HL-60 (cell line): Measurements from ENCODE around the gene A2M.

Experiments
- DNase-seq, 2 experiments: peaks; one replicate each; pipeline ENCODE4 v3.0.0-alpha.2; 2010 to 2020; ENCODE audit warnings: low read depth in 1 of 2, low spot score in 1 of 2
- H3K27ac ChIP-seq: fragments of 250-450 bp; sonication (Bioruptor Pico); replicated peaks from 2 replicates; pipeline ENCODE4 v1.5.1; 2020; ENCODE audit warnings: mild to moderate bottlenecking, moderate library complexity
- H3K27me3 ChIP-seq: fragments of 250-450 bp; sonication (Bioruptor Pico); 2 replicates; pipeline ENCODE4 v1.5.1; 2021; ENCODE audit warnings: mild to moderate bottlenecking, moderate library complexity; ENCODE audit not compliant: insufficient read depth, poor library complexity, severe bottlenecking
- H3K4me3 ChIP-seq: replicated peaks from 2 replicates; pipeline ENCODE4 v1.5.1; 2011; ENCODE audit warnings: mild to moderate bottlenecking, control low read depth, low read length; ENCODE audit not compliant: insufficient read depth
- CTCF ChIP-seq: IDR thresholded peaks from one replicate; pipeline ENCODE4 v1.5.1; 2011; ENCODE audit warnings: low read length, control low read depth, inconsistent platforms; ENCODE audit not compliant: insufficient read depth
- GABPA ChIP-seq: IDR thresholded peaks from 2 replicates; pipeline ENCODE4 v1.6.1; 2012; ENCODE audit warnings: low read depth
- POLR2AphosphoS5 ChIP-seq: IDR thresholded peaks from 2 replicates; pipeline ENCODE4 v1.6.1; 2012; ENCODE audit warnings: low read depth
- REST ChIP-seq: IDR thresholded peaks from 2 replicates; pipeline ENCODE4 v1.6.1; 2012; ENCODE audit warnings: low read depth; ENCODE audit not compliant: insufficient replicate concordance
- SPI1 ChIP-seq: IDR thresholded peaks from 2 replicates; pipeline ENCODE4 v1.6.1; 2012; ENCODE audit warnings: low read depth, mild to moderate bottlenecking, borderline replicate concordance

The A2M gene

DNA sequence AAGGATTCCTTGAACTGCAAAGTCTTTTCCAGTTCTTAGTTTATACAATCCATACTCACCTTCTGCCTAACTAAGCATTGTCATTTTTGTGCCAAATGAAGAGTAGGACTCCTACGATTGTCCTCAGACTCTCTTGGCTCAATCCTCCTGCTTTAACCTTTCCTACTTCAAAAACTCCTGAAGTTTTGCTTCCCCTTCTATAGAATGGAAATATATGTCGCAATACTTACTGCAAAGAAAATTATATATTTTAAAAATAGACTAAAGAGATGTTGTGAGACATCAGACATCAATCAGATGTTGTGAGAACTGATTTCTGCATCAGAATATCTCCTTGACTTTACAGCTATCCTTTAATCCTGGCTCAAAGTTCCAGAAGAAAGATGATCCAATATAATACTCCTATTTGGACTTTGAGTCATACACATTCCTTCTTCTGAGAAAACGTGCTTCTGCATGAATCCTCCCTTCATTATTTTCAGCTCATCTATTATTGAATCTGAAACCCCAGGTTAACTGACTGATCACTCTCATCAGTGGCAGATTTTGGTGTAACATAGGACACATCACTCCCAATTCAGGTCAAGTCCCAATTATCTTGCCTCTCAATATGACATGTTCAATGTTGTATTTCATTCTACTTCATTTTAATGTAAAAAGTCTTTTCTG, 48.8 kb downstream of the A2M start:
- peaks cover 7% of the 10 kb centered on the region for H3K27me3 ChIP-seq
- no peak overlapping the region for H3K4me3 ChIP-seq
- TF ChIP-seq CTCF (no peak), SPI1 (no peak), REST (no peak), POLR2AphosphoS5 (no peak), GABPA (no peak)
- no peak for DNase-seq
- H3K27ac ChIP-seq = no peak overlapping the region

DNA sequence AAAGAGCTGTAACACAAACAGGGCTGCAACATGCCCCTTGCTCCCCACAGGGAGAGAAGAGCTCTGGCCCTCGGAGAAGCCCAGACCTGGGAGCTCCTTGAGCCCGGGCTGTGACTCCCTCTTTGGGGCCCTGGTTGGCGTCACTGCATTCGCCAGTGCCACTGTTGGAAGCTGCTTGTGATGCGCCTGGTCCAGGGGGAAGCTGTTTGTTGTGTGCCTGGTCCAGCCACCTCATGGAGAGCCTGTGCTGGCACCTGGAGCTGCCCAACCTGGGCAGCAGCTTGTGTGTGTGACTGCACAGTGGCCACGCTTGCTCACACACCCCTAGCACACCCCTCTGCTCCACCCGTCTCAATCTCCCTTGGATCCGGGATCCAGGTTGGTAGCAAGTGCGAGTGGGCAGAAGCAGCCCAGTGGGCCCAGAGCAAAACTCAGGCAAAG, 49.5 kb downstream of the A2M start:
- TF ChIP-seq REST (no peak), POLR2AphosphoS5 (no peak), GABPA (no peak), SPI1 (no peak), CTCF (no peak)
- Histone ChIP-seq H3K27me3 (peaks cover 7% of the 10 kb centered on the region), H3K4me3 (no peak overlapping the region), H3K27ac (no peak overlapping the region)
- no peak for DNase-seq

DNA sequence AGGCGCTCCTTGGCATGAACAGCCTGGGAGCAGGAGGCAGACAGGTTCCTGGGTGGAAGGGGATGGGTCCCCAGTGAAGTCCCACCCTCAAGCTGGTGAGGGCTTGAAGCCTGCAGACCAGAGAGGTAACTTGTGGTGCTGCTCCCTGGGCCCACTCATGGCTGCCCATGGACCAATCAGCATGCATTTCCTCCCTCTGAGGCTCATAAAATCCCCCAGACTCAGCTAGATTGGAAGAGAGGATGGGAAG, 50.2 kb downstream of the A2M start:
- DNase-seq = no peak
- Histone ChIP-seq H3K4me3 (no peak overlapping the region), H3K27ac (no peak overlapping the region), H3K27me3 (peaks cover 7% of the 10 kb centered on the region)
- TF ChIP-seq SPI1 (no peak), CTCF (no peak), REST (no peak), GABPA (no peak), POLR2AphosphoS5 (no peak)
